ENCODE measurements around the gene TBC1D21.

The TBC1D21 gene

GRCh38 chr15:73912030-73912596, 38.7 kb downstream of the TBC1D21 start:
- no peak for TF ChIP-seq CTCF (IDR thresholded peaks at IDR 0.05; ENCODE audit: extremely low read depth, insufficient read depth, missing control alignments)
- no peak for DNase-seq (ENCODE audit: low spot score)
- in situ Hi-C loops (cut with MboI; ENCODE audit: low pct_unique_long_range_greater_than_20kb, low sequenced_read_pairs, unreplicated experiment) = no loop called here

GRCh38 chr15:73914145-73914544, 40.8 kb downstream of the TBC1D21 start:
- TF ChIP-seq CTCF (IDR thresholded peaks at IDR 0.05; ENCODE audit: extremely low read depth, insufficient read depth, missing control alignments) = no peak
- in situ Hi-C loops (cut with MboI; ENCODE audit: low pct_unique_long_range_greater_than_20kb, low sequenced_read_pairs, unreplicated experiment) = no loop called here
- no peak for DNase-seq (ENCODE audit: low spot score)

- in situ Hi-C loops (cut with MboI; ENCODE audit: low pct_unique_long_range_greater_than_20kb, low sequenced_read_pairs, unreplicated experiment) = no loop called here
- no peak for DNase-seq (ENCODE audit: low spot score)
- TF ChIP-seq CTCF (IDR thresholded peaks at IDR 0.05; ENCODE audit: extremely low read depth, insufficient read depth, missing control alignments) = no peak
These were observed 41.7 kb downstream of the TBC1D21 start for GRCh38 chr15:73915082-73915481.

- DNase-seq (ENCODE audit: low spot score) = no peak
- in situ Hi-C loops (cut with MboI; ENCODE audit: low pct_unique_long_range_greater_than_20kb, low sequenced_read_pairs, unreplicated experiment) = no loop called here
- TF ChIP-seq CTCF (IDR thresholded peaks at IDR 0.05; ENCODE audit: extremely low read depth, insufficient read depth, missing control alignments) = no peak
These were observed 45.4 kb downstream of the TBC1D21 start for GRCh38 chr15:73918784-73919183.

GRCh38 chr15:73919706-73920105, 46.3 kb downstream of the TBC1D21 start:
- DNase-seq (ENCODE audit: low spot score) = no peak
- in situ Hi-C loops (cut with MboI; ENCODE audit: low pct_unique_long_range_greater_than_20kb, low sequenced_read_pairs, unreplicated experiment) = no loop called here
- TF ChIP-seq CTCF (IDR thresholded peaks at IDR 0.05; ENCODE audit: extremely low read depth, insufficient read depth, missing control alignments) = no peak

- TF ChIP-seq CTCF (IDR thresholded peaks at IDR 0.05; ENCODE audit: extremely low read depth, insufficient read depth, missing control alignments) = no peak
- DNase-seq (ENCODE audit: low spot score) = no peak
- in situ Hi-C loops (cut with MboI; ENCODE audit: low pct_unique_long_range_greater_than_20kb, low sequenced_read_pairs, unreplicated experiment) = no loop called here
These were observed 48.0 kb downstream of the TBC1D21 start for GRCh38 chr15:73921254-73921925.
